CD4-positive, alpha-beta T cell treated with Interleukin-1 beta for 1 hour (primary cell): ENCODE measurements around the gene CCL25.
"Not testable (repeated sequence)": the region's sequence is repeated elsewhere in the genome, so short reads cannot be mapped to it uniquely, and the experiment has no call there.

Experiments used
- DNase-seq, 2 donors: peaks; one replicate each; pipeline ENCODE4 v3.0.0-alpha.2; 2020 to 2022

CCL25 gene

GRCh38 chr19:8052464-8052859, at the start of gene CCL25:
Gene CCL25, plus strand, starts transcription at chr19:8052760. Its CDS starts 290 bp downstream, at chr19:8053050.
- DNase-seq = no peak

- DNase-seq = no peak
Observed at GRCh38 chr19:8004001-8004400, 48.6 kb upstream of the CCL25 start.

GRCh38 chr19:8004723-8005513, 47.6 kb upstream of the CCL25 start:
- peak in 1 of 2 donors; percentile 30 for DNase-seq

- peak; percentile 91 to 92 for DNase-seq
Observed at GRCh38 chr19:8005534-8006256, 46.9 kb upstream of the CCL25 start, which contains the start of gene ELAVL1. Gene ELAVL1, minus strand, starts transcription at chr19:8005641. Its CDS starts 13,826 bp downstream, at chr19:7991815.

GRCh38 chr19:8017808-8018207, 34.8 kb upstream of the CCL25 start:
- DNase-seq = peak; percentile 49 to 51

GRCh38 chr19:8020681-8021080, 31.9 kb upstream of the CCL25 start:
- no peak for DNase-seq

- no peak for DNase-seq
Observed at GRCh38 chr19:8021374-8021773, 31.2 kb upstream of the CCL25 start.

- DNase-seq = no peak
Observed at GRCh38 chr19:8022275-8022674, 30.3 kb upstream of the CCL25 start.

GRCh38 chr19:8023371-8023770, 29.2 kb upstream of the CCL25 start:
- DNase-seq = no peak

- not testable (repeated sequence) for DNase-seq
Observed at GRCh38 chr19:8024256-8024655, 28.3 kb upstream of the CCL25 start.

GRCh38 chr19:8025316-8025715, 27.2 kb upstream of the CCL25 start:
- DNase-seq = no peak

- DNase-seq = no peak
Observed at GRCh38 chr19:8028951-8029491, 23.5 kb upstream of the CCL25 start.

GRCh38 chr19:8030960-8031359, 21.6 kb upstream of the CCL25 start:
- no peak for DNase-seq

GRCh38 chr19:8033287-8034177, 19.0 kb upstream of the CCL25 start:
- not testable (repeated sequence) for DNase-seq

GRCh38 chr19:8034178-8034525, 18.4 kb upstream of the CCL25 start:
- no peak for DNase-seq

- no peak for DNase-seq
Observed at GRCh38 chr19:8036434-8037099, 16.0 kb upstream of the CCL25 start.

- DNase-seq = no peak
Observed at GRCh38 chr19:8038815-8039214, 13.7 kb upstream of the CCL25 start.

GRCh38 chr19:8039231-8039630, 13.3 kb upstream of the CCL25 start:
- no peak for DNase-seq

GRCh38 chr19:8041531-8041931, 11.0 kb upstream of the CCL25 start:
- DNase-seq = no peak

GRCh38 chr19:8042900-8043299, 9.7 kb upstream of the CCL25 start:
- no peak for DNase-seq

- no peak for DNase-seq
Observed at GRCh38 chr19:8044018-8044417, 8.5 kb upstream of the CCL25 start.

GRCh38 chr19:8045872-8046568, 6.5 kb upstream of the CCL25 start:
- DNase-seq = no peak
